Measurements from ENCODE around the gene FLNB.
A peak's percentile ranks its signal among the peaks of the same experiment; 100 is the strongest.

FLNB gene

DNA sequence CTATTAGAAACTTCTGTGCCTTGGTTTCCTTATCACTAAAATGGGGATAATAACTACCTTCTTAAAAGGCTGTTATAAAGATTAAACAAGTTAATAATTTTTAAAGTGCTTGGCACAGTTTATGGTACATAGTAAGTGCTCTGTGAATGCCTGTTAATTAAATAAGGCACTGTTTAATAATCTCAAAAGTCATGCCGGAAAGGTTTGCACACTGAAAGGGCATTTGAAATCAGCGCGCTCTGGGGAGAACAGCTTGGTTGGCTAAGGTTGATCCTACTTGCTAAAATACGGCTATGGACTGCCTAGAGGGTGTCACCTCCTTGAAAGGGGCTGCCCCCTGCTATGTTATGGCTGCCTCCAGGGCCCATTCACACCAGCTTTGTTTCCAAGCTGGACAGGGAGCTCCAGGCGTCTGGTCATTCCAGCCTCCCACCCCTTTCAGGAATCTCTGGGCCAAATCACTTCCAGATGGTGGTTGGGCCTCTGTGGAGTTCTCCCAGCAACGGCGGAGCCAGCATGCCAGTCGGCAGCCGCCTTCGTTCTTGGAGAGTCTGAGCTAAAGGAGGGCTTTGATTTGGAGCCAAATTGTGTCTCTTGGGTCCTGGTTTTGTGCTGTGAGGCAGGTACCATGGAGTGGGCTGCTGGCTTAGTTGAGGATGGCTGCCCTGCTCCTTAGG lies 5.9 kb downstream of the FLNB start:
- DNase-seq (ENCODE audit: low spot score) = no peak

DNA sequence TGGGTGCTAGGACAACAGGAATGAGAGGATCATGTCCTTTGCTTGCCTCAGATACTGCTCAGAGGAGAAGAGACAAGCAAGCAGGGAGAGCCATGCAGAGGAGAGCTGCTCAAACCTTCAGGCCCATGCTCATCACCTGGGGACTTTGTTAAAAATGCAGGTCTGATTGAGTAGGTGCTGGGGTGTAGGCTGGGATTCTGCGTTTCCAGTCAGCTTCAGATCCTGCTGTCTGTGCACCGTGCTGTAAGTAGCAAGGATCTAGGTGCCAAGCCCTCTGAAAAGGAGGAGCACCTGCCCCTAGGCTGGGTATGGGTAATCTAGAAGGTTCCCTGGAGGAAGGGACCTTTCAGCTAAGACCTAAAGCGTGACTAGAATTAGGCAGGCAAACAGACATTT lies 7.3 kb downstream of the FLNB start:
- Histone ChIP-seq H3K4me3 (ENCODE audit: severe bottlenecking) (peak overlapping the region; percentile 77), H3K9me3 (ENCODE audit: severe bottlenecking) (no peaks in the 10 kb centered on the region), H3K36me3 (ENCODE audit: low read depth) (peaks cover 92% of the 10 kb centered on the region), H3K4me1 (ENCODE audit: insufficient read depth, poor library complexity, severe bottlenecking) (peaks cover 41% of the 10 kb centered on the region), H3K27ac (ENCODE audit: poor library complexity, severe bottlenecking) (peak overlapping the region; percentile 96), H3K27me3 (ENCODE audit: insufficient read depth, poor library complexity, severe bottlenecking) (no peaks in the 10 kb centered on the region)
- no peak for TF ChIP-seq CTCF (IDR thresholded peaks at IDR 0.05; ENCODE audit: poor library complexity, severe bottlenecking)
- no peak for DNase-seq (ENCODE audit: low spot score)
- 0 out of 3 replicates have a peak, but pooled peaks have one; percentile 1 for ATAC-seq (ENCODE audit: low read depth)

More for the DNA sequence above, 5.9 kb downstream of the FLNB start:
- Histone ChIP-seq H3K9me3 (ENCODE audit: severe bottlenecking) (no peaks in the 10 kb centered on the region), H3K27ac (ENCODE audit: poor library complexity, severe bottlenecking) (peak overlapping the region; percentile 96), H3K27me3 (ENCODE audit: insufficient read depth, poor library complexity, severe bottlenecking) (no peaks in the 10 kb centered on the region), H3K4me3 (ENCODE audit: severe bottlenecking) (peak overlapping the region; percentile 77), H3K4me1 (ENCODE audit: insufficient read depth, poor library complexity, severe bottlenecking) (peaks cover 27% of the 10 kb centered on the region), H3K36me3 (ENCODE audit: low read depth) (peaks cover 93% of the 10 kb centered on the region)
- no peak for TF ChIP-seq CTCF (IDR thresholded peaks at IDR 0.05; ENCODE audit: poor library complexity, severe bottlenecking)
- ATAC-seq (ENCODE audit: low read depth) = peak; percentile 16

DNA sequence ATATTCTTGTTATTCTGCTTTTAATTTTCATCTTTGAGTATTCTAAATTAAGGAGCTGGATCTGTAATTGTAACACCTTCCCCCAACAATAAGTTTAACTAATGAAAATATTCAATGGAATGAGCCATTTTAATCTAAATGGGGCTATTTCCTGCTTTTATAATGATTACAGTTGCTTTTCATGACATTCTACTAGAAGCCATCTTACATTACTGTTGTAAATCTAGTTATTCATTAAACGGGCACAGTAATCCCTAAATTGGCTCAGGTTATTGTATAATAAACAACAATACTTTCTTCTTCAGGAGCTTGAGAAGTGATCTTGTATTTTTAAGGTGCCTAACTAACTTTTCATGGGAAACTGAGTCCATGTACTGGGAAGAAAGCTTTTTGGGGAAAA lies 8.5 kb downstream of the FLNB start:
- no peaks in the 10 kb centered on the region for H3K9me3 ChIP-seq (ENCODE audit: severe bottlenecking)
- no peaks in the 10 kb centered on the region for H3K27me3 ChIP-seq (ENCODE audit: insufficient read depth, poor library complexity, severe bottlenecking)
- H3K4me1 ChIP-seq (ENCODE audit: insufficient read depth, poor library complexity, severe bottlenecking) = peaks cover 53% of the 10 kb centered on the region
- H3K36me3 ChIP-seq (ENCODE audit: low read depth) = peaks cover 91% of the 10 kb centered on the region
- peak overlapping the region; percentile 96 for H3K27ac ChIP-seq (ENCODE audit: poor library complexity, severe bottlenecking)
- H3K4me3 ChIP-seq (ENCODE audit: severe bottlenecking) = no peak overlapping the region
- no peak for TF ChIP-seq CTCF (IDR thresholded peaks at IDR 0.05; ENCODE audit: poor library complexity, severe bottlenecking)
- no peak for ATAC-seq (ENCODE audit: low read depth)
- DNase-seq (ENCODE audit: low spot score) = no peak

DNA sequence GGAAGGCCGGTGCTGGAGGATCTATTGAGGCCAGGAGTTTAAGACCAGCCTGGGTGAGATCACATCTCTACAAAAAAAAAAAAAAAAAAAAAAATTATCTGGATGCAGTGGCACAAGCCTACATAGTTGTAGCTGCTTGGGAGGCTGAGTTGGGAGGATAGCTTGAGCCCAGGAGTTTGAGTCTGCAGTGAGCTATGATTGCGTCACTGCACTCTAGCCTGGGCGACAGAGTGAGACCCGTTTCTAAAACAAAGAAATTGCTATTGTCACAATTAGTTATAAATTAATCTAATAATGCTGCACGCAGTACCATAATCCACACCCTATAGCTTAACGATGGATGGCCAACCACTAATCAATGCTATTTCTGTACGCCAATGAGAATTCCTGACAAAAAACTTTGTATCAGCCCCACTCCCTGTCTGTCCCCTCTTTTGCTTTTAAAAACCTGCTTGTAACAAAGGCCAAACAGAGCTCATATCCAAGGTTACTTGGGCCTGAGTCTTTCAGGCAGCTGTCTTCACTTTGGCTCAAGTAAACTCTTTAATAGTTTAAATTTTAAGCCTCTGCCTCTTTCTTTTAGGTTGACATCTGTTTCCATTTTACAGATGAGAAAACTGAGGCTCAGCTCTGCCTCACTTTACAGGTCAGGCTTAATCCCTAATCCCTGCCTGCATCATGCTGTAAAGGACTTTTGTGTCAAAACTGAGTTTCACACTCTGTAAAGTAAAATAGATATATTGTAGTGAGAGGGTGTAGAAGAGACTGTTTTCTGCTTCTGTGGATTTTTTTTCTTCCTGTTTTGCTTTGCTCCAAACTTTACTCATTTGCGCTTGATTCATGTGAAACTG lies 10.9 kb downstream of the FLNB start:
- Histone ChIP-seq H3K36me3 (ENCODE audit: low read depth) (peaks cover 89% of the 10 kb centered on the region), H3K4me3 (ENCODE audit: severe bottlenecking) (no peak overlapping the region), H3K27ac (ENCODE audit: poor library complexity, severe bottlenecking) (peak overlapping the region; percentile 96), H3K9me3 (ENCODE audit: severe bottlenecking) (no peaks in the 10 kb centered on the region), H3K27me3 (ENCODE audit: insufficient read depth, poor library complexity, severe bottlenecking) (no peaks in the 10 kb centered on the region), H3K4me1 (ENCODE audit: insufficient read depth, poor library complexity, severe bottlenecking) (peaks cover 71% of the 10 kb centered on the region)
- DNase-seq (ENCODE audit: low spot score) (no peak), ATAC-seq (ENCODE audit: low read depth) (no peak)
- TF ChIP-seq CTCF (IDR thresholded peaks at IDR 0.05; ENCODE audit: poor library complexity, severe bottlenecking) = no peak

DNA sequence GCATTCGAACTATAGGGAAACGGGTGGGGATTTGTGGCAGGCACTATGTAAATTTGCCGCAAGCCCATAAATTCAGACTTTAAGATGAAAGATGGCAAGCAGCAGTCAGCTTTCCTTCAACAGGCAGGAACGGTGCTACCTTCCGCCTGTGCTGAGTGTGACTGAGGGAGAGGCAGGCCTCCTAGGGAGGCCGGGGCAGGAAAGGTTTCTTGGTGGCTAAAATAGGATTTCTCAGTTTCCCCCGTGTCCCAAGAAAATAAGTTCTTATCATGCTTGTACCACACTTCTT lies 12.5 kb downstream of the FLNB start:
- H3K4me3 ChIP-seq (ENCODE audit: severe bottlenecking) = no peak overlapping the region
- H3K4me1 ChIP-seq (ENCODE audit: insufficient read depth, poor library complexity, severe bottlenecking) = peaks cover 77% of the 10 kb centered on the region

More for the DNA sequence above, 12.5 kb downstream of the FLNB start:
- no peak for DNase-seq (ENCODE audit: low spot score)
- Histone ChIP-seq H3K27ac (ENCODE audit: poor library complexity, severe bottlenecking) (peak overlapping the region; percentile 96), H3K27me3 (ENCODE audit: insufficient read depth, poor library complexity, severe bottlenecking) (no peaks in the 10 kb centered on the region), H3K36me3 (ENCODE audit: low read depth) (peaks cover 83% of the 10 kb centered on the region), H3K9me3 (ENCODE audit: severe bottlenecking) (no peaks in the 10 kb centered on the region)
- ATAC-seq (ENCODE audit: low read depth) = no peak
- no peak for TF ChIP-seq CTCF (IDR thresholded peaks at IDR 0.05; ENCODE audit: poor library complexity, severe bottlenecking)
